ENCODE data around the gene CCDC3.
"Not testable (repeated sequence)": the region's sequence is repeated elsewhere in the genome, so short reads cannot be mapped to it uniquely, and the experiment has no call there.

Gene CCDC3

GRCh38 chr10:12876266-12876665, 125.2 kb downstream of the CCDC3 start:
- DNase-seq = no peak

GRCh38 chr10:12875100-12875499, 126.4 kb downstream of the CCDC3 start:
- no peak for DNase-seq

GRCh38 chr10:12874501-12874900, 127.0 kb downstream of the CCDC3 start:
- no peak for DNase-seq

GRCh38 chr10:12873172-12873571, 128.3 kb downstream of the CCDC3 start:
- DNase-seq = no peak

- DNase-seq = no peak
These were observed 128.9 kb downstream of the CCDC3 start for GRCh38 chr10:12872577-12872976.

- DNase-seq = no peak
These were observed 132.1 kb downstream of the CCDC3 start for GRCh38 chr10:12869427-12869826.

- no peak for DNase-seq
These were observed 133.3 kb downstream of the CCDC3 start for GRCh38 chr10:12868229-12868628.

- DNase-seq = not testable (repeated sequence)
These were observed 136.0 kb downstream of the CCDC3 start for GRCh38 chr10:12865515-12865914.

- DNase-seq = no peak
These were observed 139.1 kb downstream of the CCDC3 start for GRCh38 chr10:12862459-12862858.

- no peak for DNase-seq
These were observed 146.5 kb downstream of the CCDC3 start for GRCh38 chr10:12854988-12855387.

- DNase-seq = no peak
These were observed 148.8 kb downstream of the CCDC3 start for GRCh38 chr10:12852687-12853086.

- peak; percentile 52 for DNase-seq
These were observed 152.0 kb downstream of the CCDC3 start for GRCh38 chr10:12849319-12850181.

- DNase-seq = no peak
These were observed 152.9 kb downstream of the CCDC3 start for GRCh38 chr10:12848439-12849173.

GRCh38 chr10:12847361-12847975, 154.0 kb downstream of the CCDC3 start:
- no peak for DNase-seq

GRCh38 chr10:12846718-12847117, 154.8 kb downstream of the CCDC3 start:
- DNase-seq = no peak
